Measurements from ENCODE around the gene RNLS. TPM values are rescaled to one million over a fixed set of nuclear protein-coding genes. Genes with fewer than 3 reads are reported as not detected.

RNLS gene
- total RNA-seq, 1 experiment from 2014 or later, result 8.1 TPM

DNA sequence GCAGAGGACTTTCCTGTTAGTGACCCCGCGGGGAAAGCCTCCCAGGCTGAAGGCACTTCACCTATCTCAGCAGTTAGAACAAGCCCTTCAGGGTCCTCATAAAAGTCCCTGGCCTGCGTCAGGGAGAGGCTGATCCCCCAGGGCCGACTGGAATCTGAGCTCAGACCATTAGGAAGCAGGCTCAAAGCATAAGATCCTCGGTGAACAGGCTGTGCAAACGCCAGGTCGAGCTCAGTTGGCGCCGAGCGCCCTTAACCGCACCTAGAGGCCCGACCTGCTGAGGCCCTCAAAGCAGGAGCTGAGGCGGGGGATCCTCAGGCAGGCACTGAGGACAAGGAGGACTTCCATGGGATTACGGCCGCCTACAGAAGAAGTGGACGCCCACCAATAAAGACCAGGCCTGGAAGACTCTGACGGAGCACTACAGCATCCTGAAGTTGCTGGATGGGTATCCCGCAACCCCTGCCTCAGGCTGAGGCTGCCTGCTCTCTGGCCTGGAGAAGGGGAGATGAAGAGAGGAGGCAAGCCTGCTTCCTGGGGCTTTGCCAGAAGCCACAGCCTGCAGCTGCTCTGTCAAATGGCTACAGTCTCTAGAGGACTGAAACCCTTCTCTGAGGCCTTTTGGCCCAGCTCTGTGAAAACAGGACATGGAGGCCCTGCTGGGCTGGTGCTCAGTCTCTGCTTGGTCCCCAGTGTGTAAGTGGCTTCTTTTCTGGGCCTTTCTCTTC lies 33.3 kb upstream of the RNLS start:
- ChIA-PET CTCF (no interaction called here), POLR2A (ENCODE audit: low non-redundant PET) (no interaction called here)
- Histone ChIP-seq H3K36me3 (ENCODE audit: insufficient read depth, low read length, poor library complexity, severe bottlenecking) (no peaks in the 10 kb centered on the region), H3K4me3 (ENCODE audit: low read depth, low read length, poor library complexity, severe bottlenecking) (no peak overlapping the region), H3K4me1 (ENCODE audit: insufficient read depth, low read length, poor library complexity, severe bottlenecking) (no peaks in the 10 kb centered on the region), H3K9me3 (ENCODE audit: low read depth, low read length, poor library complexity, severe bottlenecking) (peaks cover 3% of the 10 kb centered on the region), H3K27ac (ENCODE audit: low read depth, low read length, poor library complexity, severe bottlenecking) (no peak overlapping the region), H3K27me3 (replicated peaks; ENCODE audit: insufficient read depth, low read depth, low read length, poor library complexity) (no peaks in the 10 kb centered on the region)
- no TSS peak for BruUV-seq (replicated peaks)
- DNase-seq (ENCODE audit: low spot score), result peak; percentile 10
- intact Hi-C loops (cut with micrococcal nuclease; ENCODE audit: unreplicated experiment), result no loop called here
- TF ChIP-seq, protein P1, sequence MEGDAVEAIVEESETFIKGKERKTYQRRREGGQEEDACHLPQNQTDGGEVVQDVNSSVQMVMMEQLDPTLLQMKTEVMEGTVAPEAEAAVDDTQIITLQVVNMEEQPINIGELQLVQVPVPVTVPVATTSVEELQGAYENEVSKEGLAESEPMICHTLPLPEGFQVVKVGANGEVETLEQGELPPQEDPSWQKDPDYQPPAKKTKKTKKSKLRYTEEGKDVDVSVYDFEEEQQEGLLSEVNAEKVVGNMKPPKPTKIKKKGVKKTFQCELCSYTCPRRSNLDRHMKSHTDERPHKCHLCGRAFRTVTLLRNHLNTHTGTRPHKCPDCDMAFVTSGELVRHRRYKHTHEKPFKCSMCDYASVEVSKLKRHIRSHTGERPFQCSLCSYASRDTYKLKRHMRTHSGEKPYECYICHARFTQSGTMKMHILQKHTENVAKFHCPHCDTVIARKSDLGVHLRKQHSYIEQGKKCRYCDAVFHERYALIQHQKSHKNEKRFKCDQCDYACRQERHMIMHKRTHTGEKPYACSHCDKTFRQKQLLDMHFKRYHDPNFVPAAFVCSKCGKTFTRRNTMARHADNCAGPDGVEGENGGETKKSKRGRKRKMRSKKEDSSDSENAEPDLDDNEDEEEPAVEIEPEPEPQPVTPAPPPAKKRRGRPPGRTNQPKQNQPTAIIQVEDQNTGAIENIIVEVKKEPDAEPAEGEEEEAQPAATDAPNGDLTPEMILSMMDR (conservative IDR thresholded peaks at IDR 0.05; ENCODE audit: low read depth, low read length), result no peak
- TF ChIP-seq EZH2 (IDR thresholded peaks at IDR 0.05; ENCODE audit: borderline replicate concordance, low read depth, low read length, poor library complexity, severe bottlenecking), result no peak

DNA sequence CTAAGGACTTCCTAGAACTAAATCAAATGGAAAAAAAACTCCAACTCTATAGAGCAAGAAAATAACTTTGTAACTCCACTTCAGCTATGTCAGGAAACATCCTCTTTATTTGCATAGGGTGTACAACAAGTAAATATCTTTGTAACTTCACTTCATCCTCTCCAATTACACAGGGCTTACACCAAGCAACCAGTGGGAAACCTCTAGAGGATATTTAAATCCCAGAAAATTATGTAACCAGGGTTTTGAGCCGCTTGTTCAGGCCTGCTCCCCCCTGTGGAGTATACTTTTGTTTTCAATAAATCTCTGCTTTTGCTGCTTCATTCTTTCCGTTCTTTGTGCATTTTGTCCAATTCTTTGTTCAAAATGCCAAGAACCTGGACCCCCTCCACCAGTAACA lies 25.7 kb upstream of the RNLS start:
- POLR2A ChIA-PET (ENCODE audit: low non-redundant PET), result no interaction called here
- H3K4me3 ChIP-seq (ENCODE audit: low read depth, low read length, poor library complexity, severe bottlenecking), result no peak overlapping the region
- DNase-seq (ENCODE audit: low spot score), result peak; percentile 82
- no peaks in the 10 kb centered on the region for H3K27me3 ChIP-seq (replicated peaks; ENCODE audit: insufficient read depth, low read depth, low read length, poor library complexity)
- intact Hi-C loops (cut with micrococcal nuclease; ENCODE audit: unreplicated experiment), result no loop called here
- H3K27ac ChIP-seq (ENCODE audit: low read depth, low read length, poor library complexity, severe bottlenecking), result peak overlapping the region; percentile 71
- CTCF ChIA-PET, result no interaction called here
- H3K4me1 ChIP-seq (ENCODE audit: insufficient read depth, low read length, poor library complexity, severe bottlenecking), result peaks cover 28% of the 10 kb centered on the region
- H3K9me3 ChIP-seq (ENCODE audit: low read depth, low read length, poor library complexity, severe bottlenecking), result no peaks in the 10 kb centered on the region
- TF ChIP-seq EZH2 (IDR thresholded peaks at IDR 0.05; ENCODE audit: borderline replicate concordance, low read depth, low read length, poor library complexity, severe bottlenecking), result no peak
- TF ChIP-seq, protein P1 (conservative IDR thresholded peaks at IDR 0.05; ENCODE audit: low read depth, low read length), result no peak
- no TSS peak for BruUV-seq (replicated peaks)
- H3K36me3 ChIP-seq (ENCODE audit: insufficient read depth, low read length, poor library complexity, severe bottlenecking), result no peaks in the 10 kb centered on the region

DNA sequence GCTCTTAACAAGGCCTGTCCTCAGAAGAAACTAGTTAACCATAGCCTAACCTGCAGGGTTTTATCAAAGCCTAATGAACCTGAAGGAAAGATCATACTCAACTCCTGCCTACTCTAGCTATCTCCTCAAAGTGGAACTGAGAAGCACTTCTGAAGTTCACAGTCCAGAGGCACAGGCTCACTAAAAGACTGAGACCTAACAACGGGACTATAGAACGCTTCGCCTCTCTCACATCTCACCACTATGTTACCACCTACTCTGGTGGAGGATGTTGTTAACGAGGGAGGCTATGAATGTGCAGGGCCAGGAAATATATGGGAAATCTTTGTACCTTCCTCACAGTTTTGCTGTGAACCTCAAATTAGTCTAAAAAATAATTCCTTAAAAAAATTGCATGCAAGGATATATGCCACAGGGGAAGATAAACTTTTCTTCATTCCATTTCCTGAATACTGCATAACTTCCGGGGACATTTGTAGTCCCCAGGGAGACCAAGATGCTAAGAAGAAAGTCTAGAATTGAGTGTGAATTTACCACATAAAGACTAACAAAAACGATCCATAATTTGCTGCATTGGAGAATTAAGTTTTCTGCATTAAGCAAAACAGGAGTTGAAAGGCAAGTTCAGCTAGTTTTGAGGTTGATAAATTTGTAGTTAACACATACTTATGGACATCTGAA lies 25.1 kb upstream of the RNLS start:
- Histone ChIP-seq H3K27ac (ENCODE audit: low read depth, low read length, poor library complexity, severe bottlenecking) (peak overlapping the region; percentile 71), H3K36me3 (ENCODE audit: insufficient read depth, low read length, poor library complexity, severe bottlenecking) (no peaks in the 10 kb centered on the region), H3K27me3 (replicated peaks; ENCODE audit: insufficient read depth, low read depth, low read length, poor library complexity) (no peaks in the 10 kb centered on the region), H3K9me3 (ENCODE audit: low read depth, low read length, poor library complexity, severe bottlenecking) (no peaks in the 10 kb centered on the region), H3K4me3 (ENCODE audit: low read depth, low read length, poor library complexity, severe bottlenecking) (no peak overlapping the region), H3K4me1 (ENCODE audit: insufficient read depth, low read length, poor library complexity, severe bottlenecking) (peaks cover 28% of the 10 kb centered on the region)
- DNase-seq (ENCODE audit: low spot score), result peak; percentile 65
- BruUV-seq (replicated peaks), result no TSS peak
- ChIA-PET POLR2A (ENCODE audit: low non-redundant PET) (no interaction called here), CTCF (no interaction called here)
- intact Hi-C loops (cut with micrococcal nuclease; ENCODE audit: unreplicated experiment), result no loop called here
- TF ChIP-seq, protein P1 (conservative IDR thresholded peaks at IDR 0.05; ENCODE audit: low read depth, low read length), result no peak
- TF ChIP-seq EZH2 (IDR thresholded peaks at IDR 0.05; ENCODE audit: borderline replicate concordance, low read depth, low read length, poor library complexity, severe bottlenecking), result no peak

Measured in A673 (cell line).